ENCODE measurements around the gene SULT6B1.
"Not testable (repeated sequence)": the region's sequence is repeated elsewhere in the genome, so short reads cannot be mapped to it uniquely, and the experiment has no call there.

- not testable (repeated sequence) for TF ChIP-seq CTCF (conservative IDR thresholded peaks at IDR 0.05; ENCODE audit: low read depth, low read length); EZH2 (IDR thresholded peaks at IDR 0.05; ENCODE audit: borderline replicate concordance, low read depth, low read length, poor library complexity, severe bottlenecking)
Measured at GRCh38 chr2:37206760-37207159, 18.3 kb upstream of the SULT6B1 start.

Measured in A673 (cell line).